ENCODE results near the gene PPP6R3. TPM values are rescaled to one million over a fixed set of nuclear protein-coding genes. Genes with fewer than 3 reads are reported as not detected.
A peak's percentile ranks its signal among the peaks of the same experiment; 100 is the strongest.
"Not testable (repeated sequence)": the region's sequence is repeated elsewhere in the genome, so short reads cannot be mapped to it uniquely, and the experiment has no call there.

Gene PPP6R3
- total RNA-seq, 1 donor from 2014 or later, result 132 TPM

DNA sequence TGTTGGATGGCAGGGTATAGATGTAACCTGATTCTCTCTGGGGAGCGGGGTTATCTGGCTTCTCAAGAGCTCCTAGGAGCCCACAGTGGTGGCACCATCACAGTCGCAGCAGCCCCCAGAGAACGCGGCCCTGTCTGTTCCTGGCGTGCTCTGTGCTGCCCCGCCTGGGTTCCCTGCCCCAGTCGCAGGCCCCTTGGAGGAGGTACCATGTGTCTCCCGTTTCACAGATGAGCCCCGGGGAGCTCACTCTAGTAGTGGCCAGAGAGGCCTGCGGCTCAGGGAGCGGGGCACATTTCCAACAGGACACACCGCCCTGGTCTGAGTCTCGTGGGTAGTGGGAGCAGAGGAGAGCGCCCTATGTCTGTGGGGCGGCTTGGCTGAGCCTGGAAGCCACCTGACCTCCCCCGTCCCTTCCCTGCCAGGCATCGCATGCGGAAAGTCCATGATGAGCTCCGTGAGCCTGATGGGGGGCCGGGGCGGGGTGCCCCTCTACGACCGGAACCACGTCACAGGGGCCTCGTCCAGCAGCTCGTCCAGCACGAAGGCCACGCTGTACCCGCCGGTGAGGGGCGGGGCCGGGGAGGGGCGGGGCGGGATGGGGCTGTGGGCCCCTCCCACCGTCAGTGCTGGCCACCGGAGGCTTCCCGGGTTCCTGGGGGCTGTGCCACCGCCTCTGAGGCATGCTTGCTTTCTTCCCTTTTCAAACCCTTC is 21.0 kb upstream of the PPP6R3 start:
- no peak overlapping the region for H3K27ac Mint-ChIP-seq
- H3K4me1 Mint-ChIP-seq, result peaks cover 5% of the 10 kb centered on the region

DNA sequence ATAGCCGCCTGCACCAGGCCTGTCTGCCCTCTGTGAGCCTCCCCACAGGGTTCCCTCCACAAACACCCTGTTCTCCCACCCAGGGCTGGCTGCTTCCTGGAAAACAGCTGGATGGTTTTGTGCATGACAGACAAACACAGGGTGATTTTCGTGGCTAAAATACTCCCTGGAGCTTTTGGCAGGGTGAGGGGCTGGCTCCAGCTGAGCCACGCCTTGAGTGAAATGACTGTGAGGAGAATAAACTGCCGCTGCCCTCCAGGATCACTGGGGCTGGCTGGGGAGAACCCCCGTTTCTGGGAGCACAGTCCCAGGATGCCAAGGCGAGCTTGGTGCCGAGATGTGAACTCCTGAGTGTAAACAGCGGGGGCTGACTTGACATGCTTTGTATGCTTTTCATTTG is 20.3 kb upstream of the PPP6R3 start:
- Mint-ChIP-seq H3K4me1 (peaks cover 5% of the 10 kb centered on the region), H3K27me3 (no peaks in the 10 kb centered on the region), H3K27ac (no peak overlapping the region), H3K36me3 (ENCODE audit: low read depth) (peaks cover 2% of the 10 kb centered on the region), H3K4me3 (no peak overlapping the region), H3K9me3 (no peaks in the 10 kb centered on the region)
- intact Hi-C loops (cut with micrococcal nuclease), result no loop called here
- DNase-seq, result no peak

More for the DNA sequence above, 21.0 kb upstream of the PPP6R3 start:
- Mint-ChIP-seq H3K27me3 (no peaks in the 10 kb centered on the region), H3K36me3 (ENCODE audit: low read depth) (peaks cover 2% of the 10 kb centered on the region), H3K4me3 (no peak overlapping the region), H3K9me3 (no peaks in the 10 kb centered on the region)
- intact Hi-C loops (cut with micrococcal nuclease), result no loop called here
- DNase-seq, result no peak

DNA sequence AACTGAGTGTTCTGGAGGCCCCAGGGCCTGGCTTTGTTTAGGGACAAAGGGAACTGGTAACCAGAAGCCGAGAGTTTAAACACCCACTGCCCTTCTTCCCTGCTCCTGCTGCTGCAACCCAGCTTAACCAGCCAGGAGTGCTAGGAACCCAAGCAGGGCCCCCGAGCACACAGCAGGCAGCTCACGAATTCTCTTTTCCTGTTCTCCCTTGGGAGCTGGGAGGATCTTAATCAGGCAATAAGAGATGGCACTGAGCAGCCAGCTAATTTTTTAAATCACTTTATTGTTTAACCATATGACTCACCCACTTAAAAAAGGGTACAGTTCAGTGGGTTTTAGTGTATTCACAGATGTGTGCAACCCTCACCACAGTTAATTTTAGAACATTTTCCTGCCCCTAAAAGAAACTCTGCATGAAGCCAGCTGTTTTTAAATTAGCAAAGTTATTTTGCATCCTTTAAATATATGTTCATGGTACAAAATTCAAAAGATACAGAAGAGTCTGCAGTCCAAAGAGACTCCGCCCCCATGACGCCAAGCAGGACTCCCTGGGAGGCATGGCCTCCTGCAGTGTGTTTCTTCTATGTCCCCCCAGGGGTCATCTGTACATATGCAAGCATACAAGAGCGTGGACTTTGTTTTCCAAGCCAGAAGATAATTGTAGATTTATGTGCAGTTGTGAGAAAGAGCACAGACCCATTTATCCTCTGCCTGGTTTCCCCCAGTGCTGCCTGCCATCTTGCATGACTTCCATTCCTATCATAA is 18.9 kb upstream of the PPP6R3 start:
- no peak for DNase-seq
- intact Hi-C loops (cut with micrococcal nuclease), result no loop called here
- Mint-ChIP-seq H3K27me3 (no peaks in the 10 kb centered on the region), H3K4me1 (peaks cover 5% of the 10 kb centered on the region), H3K36me3 (ENCODE audit: low read depth) (peaks cover 2% of the 10 kb centered on the region), H3K9me3 (no peaks in the 10 kb centered on the region), H3K4me3 (no peak overlapping the region), H3K27ac (no peak overlapping the region)

DNA sequence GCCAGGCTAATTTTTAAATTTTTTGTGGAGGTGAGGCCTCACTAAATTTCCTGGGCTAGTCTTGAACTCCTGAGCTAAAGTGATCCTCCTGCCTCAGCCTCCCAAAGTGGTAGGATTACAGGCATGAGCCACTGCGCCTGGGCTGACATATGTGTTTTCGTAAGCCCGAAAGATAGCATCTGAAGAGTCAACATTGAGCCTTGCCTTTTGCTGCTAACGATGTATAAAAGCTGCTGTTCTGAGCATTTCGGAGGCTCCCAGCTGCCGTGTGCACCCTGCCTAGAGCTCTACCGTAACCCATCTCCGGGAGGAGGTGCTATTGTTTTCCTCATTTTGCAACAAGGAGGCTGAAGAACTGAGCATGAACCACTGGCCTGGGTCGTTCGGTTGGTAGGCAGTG is 18.1 kb upstream of the PPP6R3 start:
- intact Hi-C loops (cut with micrococcal nuclease), result no loop called here
- H3K36me3 Mint-ChIP-seq (ENCODE audit: low read depth), result peaks cover 2% of the 10 kb centered on the region
- no peak overlapping the region for H3K4me3 Mint-ChIP-seq
- no peaks in the 10 kb centered on the region for H3K27me3 Mint-ChIP-seq
- no peak overlapping the region for H3K27ac Mint-ChIP-seq
- no peak for DNase-seq
- H3K9me3 Mint-ChIP-seq, result no peaks in the 10 kb centered on the region
- peaks cover 3% of the 10 kb centered on the region for H3K4me1 Mint-ChIP-seq

DNA sequence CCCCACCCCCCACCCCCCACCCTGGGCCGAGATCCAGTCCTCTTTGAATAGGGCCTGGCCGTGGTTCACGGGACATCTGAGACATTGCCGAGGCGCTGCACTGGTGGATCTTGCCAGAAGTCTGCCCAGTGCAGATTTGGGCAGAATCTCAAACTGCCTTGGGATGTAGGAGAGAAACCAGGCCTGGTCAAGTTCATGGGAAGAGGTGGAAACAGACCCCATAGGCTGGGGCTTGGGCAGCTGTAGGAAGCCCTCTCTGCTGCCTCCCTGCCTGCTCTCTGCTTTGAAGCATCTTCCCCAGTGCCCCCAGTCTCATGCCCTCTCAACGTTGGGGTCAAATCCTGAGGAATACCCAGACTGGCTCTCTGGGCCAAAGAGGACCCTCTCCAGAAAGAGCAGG is 16.0 kb upstream of the PPP6R3 start:
- H3K9me3 Mint-ChIP-seq, result no peaks in the 10 kb centered on the region
- no peak overlapping the region for H3K27ac Mint-ChIP-seq
- H3K27me3 Mint-ChIP-seq, result no peaks in the 10 kb centered on the region
- peaks cover 6% of the 10 kb centered on the region for H3K4me1 Mint-ChIP-seq
- intact Hi-C loops (cut with micrococcal nuclease), result no loop called here
- peaks cover 2% of the 10 kb centered on the region for H3K36me3 Mint-ChIP-seq (ENCODE audit: low read depth)
- no peak overlapping the region for H3K4me3 Mint-ChIP-seq
- no peak for DNase-seq

DNA sequence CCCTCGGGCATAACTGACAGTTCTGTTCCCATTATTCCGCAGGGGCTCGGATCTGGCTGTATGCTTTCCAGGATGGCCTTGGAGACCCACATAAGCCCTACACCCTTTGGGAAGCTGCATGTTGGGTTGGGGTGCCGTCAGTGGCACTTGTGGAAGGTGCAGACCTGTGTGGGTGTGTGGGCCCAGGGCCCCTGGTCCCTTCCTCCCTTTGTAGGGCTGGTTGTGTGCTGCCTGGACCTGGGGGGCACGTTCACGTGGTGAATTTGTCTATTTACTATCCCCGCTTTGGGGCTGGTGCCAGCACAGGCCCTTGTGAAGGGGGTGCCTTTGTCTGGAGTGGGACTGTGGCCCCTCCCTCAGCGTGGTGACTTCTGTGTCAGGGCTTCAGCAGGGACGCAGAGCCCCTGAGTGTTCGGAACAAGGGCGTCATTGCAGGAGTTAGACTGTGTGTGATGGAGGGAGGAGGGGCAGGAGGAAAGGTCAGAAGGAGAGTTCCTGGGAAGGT is 15.0 kb upstream of the PPP6R3 start:
- intact Hi-C loops (cut with micrococcal nuclease), result loop anchor here (2.0 kb wide), 1 partner anchor 189 kb away; no protein-coding TSS in a partner anchor

DNA sequence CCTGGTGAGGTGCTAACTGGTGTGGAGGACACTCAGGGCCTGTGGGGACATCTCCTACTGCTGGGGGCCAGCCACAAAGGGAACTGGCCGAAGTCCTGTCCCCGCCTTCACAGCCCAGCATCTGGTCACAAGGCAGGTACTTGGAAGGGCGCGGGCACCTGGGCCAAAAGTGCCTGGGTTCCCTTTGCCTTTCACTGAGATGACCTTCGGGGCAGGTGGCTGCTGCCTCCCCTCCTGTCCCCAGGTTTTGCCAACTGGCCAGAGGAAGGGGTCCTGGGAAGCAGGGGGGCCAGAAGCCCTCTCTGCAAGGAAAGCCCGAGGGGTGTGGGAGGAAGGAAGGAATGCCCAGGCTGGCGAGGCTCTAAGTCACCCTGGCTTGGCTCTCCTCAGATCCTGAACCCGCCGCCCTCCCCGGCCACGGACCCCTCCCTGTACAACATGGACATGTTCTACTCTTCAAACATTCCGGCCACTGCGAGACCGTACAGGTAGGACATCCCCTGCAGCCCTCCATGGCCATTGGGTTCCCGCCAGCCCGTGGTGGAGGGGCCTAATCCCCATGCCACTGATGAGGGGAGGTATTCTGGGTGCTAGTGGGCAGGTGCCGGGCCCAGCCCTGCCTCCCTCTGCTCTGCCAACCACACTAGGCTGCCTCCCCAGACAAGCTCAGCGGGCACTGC is 14.4 kb upstream of the PPP6R3 start:
- Mint-ChIP-seq H3K27me3 (no peaks in the 10 kb centered on the region), H3K4me1 (peaks cover 6% of the 10 kb centered on the region), H3K27ac (no peak overlapping the region), H3K36me3 (ENCODE audit: low read depth) (peaks cover 2% of the 10 kb centered on the region), H3K4me3 (no peak overlapping the region), H3K9me3 (no peaks in the 10 kb centered on the region)
- intact Hi-C loops (cut with micrococcal nuclease), result loop anchor here (2.0 kb wide), 1 partner anchor 189 kb away; no protein-coding TSS in a partner anchor
- DNase-seq, result no peak

More for the DNA sequence above, 15.0 kb upstream of the PPP6R3 start:
- H3K27me3 Mint-ChIP-seq, result no peaks in the 10 kb centered on the region
- no peak overlapping the region for H3K4me3 Mint-ChIP-seq
- H3K36me3 Mint-ChIP-seq (ENCODE audit: low read depth), result peaks cover 2% of the 10 kb centered on the region
- H3K4me1 Mint-ChIP-seq, result peaks cover 6% of the 10 kb centered on the region
- no peak for DNase-seq
- H3K27ac Mint-ChIP-seq, result no peak overlapping the region
- no peaks in the 10 kb centered on the region for H3K9me3 Mint-ChIP-seq

DNA sequence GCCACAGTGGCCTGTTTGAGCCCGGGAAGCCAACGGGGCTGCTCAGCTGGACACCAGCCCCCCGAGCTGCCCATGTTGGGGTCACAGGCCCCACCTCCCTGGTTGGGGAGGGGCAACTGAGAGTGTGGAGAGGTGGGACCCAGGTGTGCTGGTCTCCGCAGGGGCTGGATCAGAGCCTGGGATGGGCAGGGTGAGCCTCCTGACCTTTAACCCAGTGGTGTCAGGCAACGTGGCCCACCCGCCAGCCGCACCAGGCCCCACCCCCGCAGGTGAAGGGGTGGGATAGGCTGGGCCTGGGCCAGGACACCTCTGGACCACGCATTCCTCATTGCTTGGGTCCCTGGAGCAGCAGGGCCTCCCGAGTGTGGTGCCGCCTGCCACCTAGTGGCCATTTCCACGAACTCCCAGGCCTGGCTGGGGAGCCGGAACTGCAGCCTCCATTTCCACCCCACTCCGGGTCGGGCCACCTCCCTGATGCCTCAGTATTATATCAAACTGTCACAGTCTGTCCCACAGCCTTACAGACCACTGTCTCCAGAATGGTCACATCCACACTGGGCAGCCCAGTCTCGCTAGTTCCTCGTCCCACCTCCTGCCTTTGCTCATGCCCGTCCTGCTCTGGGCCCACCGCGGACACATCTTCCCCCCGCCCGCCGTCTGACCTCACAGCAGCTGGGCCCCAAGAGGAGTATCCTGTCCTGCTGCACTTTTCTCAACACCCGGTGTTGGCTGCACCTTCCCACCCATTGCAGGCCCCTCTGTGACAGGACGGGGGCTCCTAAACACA is 13.3 kb upstream of the PPP6R3 start:
- no peaks in the 10 kb centered on the region for H3K27me3 Mint-ChIP-seq
- H3K9me3 Mint-ChIP-seq, result no peaks in the 10 kb centered on the region
- peaks cover 6% of the 10 kb centered on the region for H3K4me1 Mint-ChIP-seq
- H3K36me3 Mint-ChIP-seq (ENCODE audit: low read depth), result no peaks in the 10 kb centered on the region
- H3K27ac Mint-ChIP-seq, result no peak overlapping the region
- intact Hi-C loops (cut with micrococcal nuclease), result loop anchor here (2.0 kb wide), 1 partner anchor 190 kb away; no protein-coding TSS in a partner anchor
- H3K4me3 Mint-ChIP-seq, result no peak overlapping the region
- DNase-seq, result peak; percentile 93

DNA sequence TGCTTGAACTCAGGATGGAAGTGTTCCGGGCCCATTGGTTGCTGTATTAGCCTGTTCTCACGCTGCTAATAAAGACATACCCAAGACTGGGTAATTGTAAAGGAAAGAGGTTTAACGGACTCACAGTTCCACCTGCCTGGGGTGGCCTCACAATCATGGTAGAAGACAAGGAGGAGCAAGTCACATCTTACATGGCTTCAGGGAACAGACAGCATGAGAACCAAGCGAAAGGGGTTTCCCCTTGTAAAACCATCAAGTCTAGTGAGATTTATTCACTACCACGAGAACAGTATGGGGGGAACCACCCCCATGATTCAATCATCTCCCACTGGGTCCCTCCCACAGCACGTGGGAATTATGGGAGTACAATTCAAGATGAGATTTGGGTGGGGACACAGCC is 12.6 kb upstream of the PPP6R3 start:
- not testable (repeated sequence) for H3K9me3 Mint-ChIP-seq; H3K36me3 Mint-ChIP-seq (ENCODE audit: low read depth); DNase-seq; H3K27ac Mint-ChIP-seq; H3K4me3 Mint-ChIP-seq; H3K27me3 Mint-ChIP-seq; H3K4me1 Mint-ChIP-seq
- intact Hi-C loops (cut with micrococcal nuclease), result loop anchor here (2.0 kb wide), 1 partner anchor 191 kb away; no protein-coding TSS in a partner anchor

DNA sequence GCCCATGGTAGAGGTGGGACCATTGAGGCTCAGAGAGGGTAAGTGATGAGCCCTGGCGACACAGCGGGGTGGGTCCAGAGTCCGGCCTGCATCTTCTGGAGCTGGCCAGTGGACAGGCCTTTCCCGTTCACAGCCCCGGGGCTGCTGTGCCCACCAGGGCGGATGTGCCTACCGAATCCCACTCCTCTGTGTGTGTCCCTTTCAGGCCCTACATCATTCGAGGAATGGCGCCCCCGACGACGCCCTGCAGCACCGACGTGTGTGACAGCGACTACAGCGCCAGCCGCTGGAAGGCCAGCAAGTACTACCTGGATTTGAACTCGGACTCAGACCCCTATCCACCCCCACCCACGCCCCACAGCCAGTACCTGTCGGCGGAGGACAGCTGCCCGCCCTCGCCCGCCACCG is 11.9 kb upstream of the PPP6R3 start:
- no peak overlapping the region for H3K27ac Mint-ChIP-seq
- no peaks in the 10 kb centered on the region for H3K9me3 Mint-ChIP-seq
- intact Hi-C loops (cut with micrococcal nuclease), result no loop called here
- H3K4me1 Mint-ChIP-seq, result peaks cover 6% of the 10 kb centered on the region
- no peak for DNase-seq
- no peaks in the 10 kb centered on the region for H3K27me3 Mint-ChIP-seq
- no peaks in the 10 kb centered on the region for H3K36me3 Mint-ChIP-seq (ENCODE audit: low read depth)
- H3K4me3 Mint-ChIP-seq, result no peak overlapping the region

DNA sequence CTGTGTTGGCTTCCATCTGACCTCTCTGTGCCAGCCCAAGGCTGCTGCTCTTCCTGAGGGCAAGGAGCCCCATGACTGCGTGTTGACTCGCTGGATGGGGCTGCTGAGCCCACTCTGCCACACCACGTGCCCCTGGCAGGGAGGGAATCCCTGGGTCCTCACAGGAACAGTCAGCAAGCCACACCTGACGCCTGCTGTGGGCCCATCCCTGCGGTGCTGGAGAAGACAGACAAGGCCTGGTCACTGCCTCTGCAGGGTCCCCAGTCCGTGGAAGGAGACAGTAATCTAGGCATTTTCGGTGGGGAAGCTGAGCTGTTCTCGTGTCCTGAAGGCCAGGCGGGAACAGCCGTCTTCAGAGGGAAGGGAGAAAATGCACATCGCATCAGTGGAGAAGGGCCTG is 10.6 kb upstream of the PPP6R3 start:
- intact Hi-C loops (cut with micrococcal nuclease), result no loop called here
- no peaks in the 10 kb centered on the region for H3K27me3 Mint-ChIP-seq
- H3K4me1 Mint-ChIP-seq, result peaks cover 6% of the 10 kb centered on the region
- no peaks in the 10 kb centered on the region for H3K9me3 Mint-ChIP-seq
- H3K36me3 Mint-ChIP-seq (ENCODE audit: low read depth), result no peaks in the 10 kb centered on the region
- H3K27ac Mint-ChIP-seq, result no peak overlapping the region
- no peak overlapping the region for H3K4me3 Mint-ChIP-seq
- DNase-seq, result no peak

DNA sequence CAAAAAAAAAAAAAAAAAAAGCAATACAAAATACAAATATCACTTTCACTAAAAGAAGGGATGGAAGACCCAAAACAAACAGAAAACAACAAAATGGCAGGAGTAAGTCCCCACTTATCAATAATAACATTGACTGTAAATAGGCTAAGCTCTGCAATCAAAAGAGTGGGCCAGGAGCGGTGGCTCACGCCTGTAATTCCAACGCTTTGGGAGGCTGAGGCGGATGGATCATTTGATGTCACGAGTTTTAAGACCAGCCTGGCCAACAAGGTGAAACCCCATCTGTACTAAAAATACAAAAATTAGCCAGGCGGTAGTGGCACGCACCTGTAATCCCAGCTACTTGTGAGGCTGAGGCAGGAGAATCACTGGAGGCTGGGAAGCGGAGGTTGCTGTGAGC is 9.8 kb upstream of the PPP6R3 start:
- no peaks in the 10 kb centered on the region for H3K9me3 Mint-ChIP-seq

DNA sequence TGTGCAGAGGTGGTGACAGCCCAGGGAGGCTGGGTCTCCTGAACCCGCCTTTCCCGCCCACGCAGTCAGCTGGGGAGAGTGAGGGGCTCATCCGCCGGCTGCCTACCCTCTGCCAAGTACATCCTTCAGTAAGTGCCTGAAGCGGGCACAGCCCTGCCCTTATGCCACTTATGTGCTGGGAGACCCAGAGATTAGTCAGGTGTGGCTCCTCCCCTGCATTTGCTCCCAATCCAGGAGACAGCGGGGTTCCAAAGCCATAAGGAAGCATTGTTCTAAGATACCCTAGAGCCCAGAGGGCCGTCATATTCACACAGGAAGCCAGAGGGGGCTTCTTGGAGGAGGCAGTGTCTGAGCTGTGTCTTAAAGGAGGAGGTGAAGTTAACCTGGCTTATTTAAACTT is 5.8 kb upstream of the PPP6R3 start:
- DNase-seq, result no peak
- Mint-ChIP-seq H3K4me3 (no peak overlapping the region), H3K27ac (no peak overlapping the region), H3K4me1 (peaks cover 6% of the 10 kb centered on the region), H3K9me3 (no peaks in the 10 kb centered on the region), H3K27me3 (peaks cover 4% of the 10 kb centered on the region), H3K36me3 (ENCODE audit: low read depth) (no peaks in the 10 kb centered on the region)
- intact Hi-C loops (cut with micrococcal nuclease), result no loop called here

More for the DNA sequence above, 9.8 kb upstream of the PPP6R3 start:
- intact Hi-C loops (cut with micrococcal nuclease), result no loop called here
- peaks cover under 1% of the 10 kb centered on the region for H3K27me3 Mint-ChIP-seq
- H3K27ac Mint-ChIP-seq, result no peak overlapping the region
- peaks cover 6% of the 10 kb centered on the region for H3K4me1 Mint-ChIP-seq
- H3K36me3 Mint-ChIP-seq (ENCODE audit: low read depth), result no peaks in the 10 kb centered on the region
- no peak for DNase-seq
- no peak overlapping the region for H3K4me3 Mint-ChIP-seq
